ENCODE measurements around the gene GNAS-AS1.
"Not testable (repeated sequence)": the region's sequence is repeated elsewhere in the genome, so short reads cannot be mapped to it uniquely, and the experiment has no call there.

The GNAS-AS1 gene

GRCh38 chr20:58833921-58834320, 16.8 kb downstream of the GNAS-AS1 start:
- no peak for DNase-seq

DNA sequence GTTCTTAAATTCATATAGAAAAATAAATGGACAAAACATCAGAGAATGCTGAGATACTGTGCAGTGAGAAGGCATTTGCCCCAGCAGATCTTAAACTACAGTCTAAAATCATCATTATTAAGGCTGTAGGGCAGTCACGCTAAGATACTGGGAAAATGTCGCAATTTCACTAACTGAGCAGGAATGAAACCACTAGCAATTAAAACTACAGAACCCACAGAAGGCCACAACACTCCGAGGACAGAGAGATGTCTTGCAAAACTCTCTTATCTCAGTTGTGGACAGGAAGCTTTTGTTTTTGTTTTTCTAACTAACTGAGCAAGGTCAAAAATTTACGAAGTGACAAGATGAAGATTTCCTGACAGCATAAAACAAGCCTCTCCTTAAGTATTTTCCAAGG, 18.2 kb downstream of the GNAS-AS1 start:
- DNase-seq, result no peak

DNA sequence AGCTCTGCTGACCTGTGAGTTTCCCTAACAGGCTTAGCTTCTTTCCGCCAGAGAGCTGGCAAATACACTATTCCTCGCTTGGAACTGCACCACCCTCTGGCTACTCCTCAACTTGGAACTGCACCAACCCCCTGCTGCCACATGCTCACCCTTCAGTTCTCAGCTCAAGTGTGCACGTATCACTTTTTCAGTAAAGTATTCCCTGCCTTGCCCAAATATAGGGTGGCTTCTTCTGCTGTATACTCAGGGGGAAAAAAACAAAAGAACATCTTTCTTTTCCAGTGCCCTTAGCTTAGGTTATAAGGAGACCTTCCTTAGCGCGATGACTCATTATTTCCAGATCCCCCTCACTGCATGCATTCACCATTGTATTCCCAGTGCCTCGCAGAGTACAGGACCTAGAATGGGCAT, 21.2 kb downstream of the GNAS-AS1 start:
- DNase-seq, result no peak

GRCh38 chr20:58828804-58829203, 21.9 kb downstream of the GNAS-AS1 start:
- DNase-seq, result not testable (repeated sequence)

DNA sequence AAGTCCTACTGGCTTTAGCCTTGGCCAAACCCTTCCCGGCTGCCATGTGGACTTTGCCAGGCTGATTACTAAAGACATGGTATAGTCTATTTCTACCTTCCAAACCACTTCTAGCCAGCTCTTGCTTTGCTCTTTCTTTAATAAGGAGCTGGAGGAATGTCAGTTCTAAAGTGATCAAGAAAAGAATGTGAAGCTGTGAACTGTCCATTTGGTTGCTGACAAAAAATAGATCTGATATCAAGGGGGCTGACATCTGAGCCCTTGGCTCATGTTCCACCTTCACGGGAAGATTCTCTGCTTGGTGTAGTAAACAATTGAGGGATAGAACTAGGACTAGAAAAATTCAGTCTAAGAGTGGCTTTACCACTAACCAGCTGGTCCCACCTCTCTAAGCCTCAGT, 22.6 kb downstream of the GNAS-AS1 start:
- DNase-seq, result no peak

DNA sequence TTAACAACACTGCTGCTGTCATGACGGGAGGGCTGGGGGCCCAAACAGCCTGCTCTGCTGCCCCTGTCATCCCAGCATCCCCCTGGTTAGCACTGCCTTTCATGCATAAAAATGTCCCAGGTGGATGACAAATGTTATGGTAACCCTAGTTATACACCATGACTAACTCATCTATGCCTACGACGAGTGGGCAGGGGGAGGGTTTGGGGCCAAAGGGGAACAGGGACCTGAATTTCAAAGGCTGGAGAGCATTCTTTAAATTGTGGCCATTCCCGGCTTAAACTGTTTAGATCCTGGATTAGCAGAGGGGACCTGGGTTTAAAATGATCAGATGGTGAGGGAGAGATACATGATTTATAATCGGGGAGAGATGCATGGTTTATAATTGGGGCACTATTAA, 24.4 kb downstream of the GNAS-AS1 start:
- no peak for DNase-seq

DNA sequence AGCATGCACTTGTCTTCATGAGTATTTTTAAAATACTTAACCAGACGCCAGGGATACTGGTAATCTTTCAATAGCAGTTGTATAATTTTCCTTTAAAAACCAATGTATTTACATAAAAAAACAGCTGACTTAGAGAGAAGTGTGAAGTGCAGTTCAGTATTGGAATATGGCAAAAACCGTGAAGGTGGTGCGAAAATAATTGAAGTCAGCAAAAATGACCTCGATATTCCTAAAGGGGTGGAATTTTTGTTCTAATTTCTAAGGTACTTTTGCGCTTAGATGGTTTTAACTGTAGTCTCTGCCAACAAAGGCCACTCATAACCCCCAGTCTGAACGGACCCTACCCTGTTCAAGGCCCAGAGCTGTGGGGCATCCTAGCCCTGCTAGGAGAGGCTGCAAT, 25.3 kb downstream of the GNAS-AS1 start:
- no peak for DNase-seq

- no peak for DNase-seq
These were observed 25.9 kb downstream of the GNAS-AS1 start for GRCh38 chr20:58824843-58825242.

- DNase-seq, result no peak
These were observed 27.7 kb downstream of the GNAS-AS1 start for GRCh38 chr20:58822748-58823730.

DNA sequence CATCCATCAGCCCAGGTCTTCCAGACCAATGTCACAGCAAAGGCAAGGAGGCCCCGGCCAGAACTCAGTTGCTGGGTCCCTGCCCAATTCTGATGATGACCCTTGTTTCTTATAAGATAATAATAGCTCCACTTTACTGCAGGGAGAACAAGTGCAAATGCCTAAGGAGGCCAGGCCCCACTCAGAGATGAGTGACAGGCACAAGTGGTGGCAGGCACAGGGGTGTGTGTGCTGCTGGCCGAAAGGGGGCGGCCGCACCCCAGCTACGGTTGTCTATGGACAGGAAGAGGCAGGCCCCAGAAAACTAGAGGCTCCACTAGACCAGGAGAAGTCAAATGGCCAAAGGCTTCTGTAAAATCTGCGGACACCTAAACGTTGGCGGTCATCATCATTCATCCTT, 28.6 kb downstream of the GNAS-AS1 start:
- no peak for DNase-seq

GRCh38 chr20:58820515-58820914, 30.2 kb downstream of the GNAS-AS1 start:
- DNase-seq, result not testable (repeated sequence)

GRCh38 chr20:58819921-58820320, 30.8 kb downstream of the GNAS-AS1 start:
- DNase-seq, result no peak

GRCh38 chr20:58818586-58819285, 32.0 kb downstream of the GNAS-AS1 start:
- DNase-seq, result no peak

DNA sequence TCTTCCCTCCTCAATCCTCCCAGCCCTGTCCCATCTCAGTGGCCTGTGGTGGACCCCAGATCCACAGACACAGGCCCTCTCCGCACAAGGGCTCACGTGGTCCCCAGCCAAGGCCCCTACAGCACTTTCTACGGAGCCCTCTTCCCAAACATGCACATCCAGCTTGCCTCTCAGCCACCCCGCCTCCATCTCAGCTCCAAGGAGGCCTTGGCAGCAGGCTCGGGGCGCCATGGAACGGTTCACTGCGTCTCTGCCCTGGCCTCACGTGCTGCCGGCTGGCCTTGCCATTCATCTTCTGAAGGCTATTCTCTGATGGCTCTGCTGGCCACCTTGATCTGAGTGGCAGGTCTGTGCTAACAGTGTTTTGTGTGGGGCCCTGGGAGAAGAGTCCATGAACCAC, 33.0 kb downstream of the GNAS-AS1 start:
- DNase-seq, result no peak

DNA sequence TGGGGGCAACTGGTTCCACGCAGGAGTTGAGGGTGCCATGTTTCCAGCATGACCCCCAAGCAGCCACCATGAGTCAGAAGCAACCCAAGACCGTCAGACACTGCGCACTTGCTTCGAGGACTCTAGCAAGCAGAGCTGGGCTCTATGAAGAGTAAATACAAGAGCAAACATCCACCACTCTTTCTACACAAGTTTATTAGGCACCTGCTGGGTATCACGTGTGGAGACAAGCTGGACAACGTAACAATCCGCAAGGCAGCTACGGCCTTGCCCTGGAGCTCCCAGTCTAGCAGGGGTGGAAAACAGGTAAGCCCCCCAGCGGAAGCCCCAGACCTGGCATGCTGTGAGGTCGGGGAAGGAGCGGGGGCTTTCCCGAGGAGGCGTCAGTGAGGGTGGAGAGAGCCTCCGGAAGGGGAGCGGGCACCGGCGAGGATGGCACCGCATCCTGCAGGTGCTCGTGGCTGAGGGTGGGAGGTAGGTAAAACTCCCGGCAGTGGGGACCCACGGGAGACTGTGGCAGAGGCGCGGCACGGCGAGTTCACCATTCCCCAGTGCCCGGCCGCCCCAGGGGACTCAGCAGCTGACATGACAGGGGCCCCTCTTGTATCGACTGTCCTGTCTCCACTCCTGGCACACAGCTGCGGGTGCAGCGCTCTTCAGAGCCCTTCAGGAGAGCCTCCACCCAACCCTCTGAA, 33.6 kb downstream of the GNAS-AS1 start:
- no peak for DNase-seq

GRCh38 chr20:58816051-58816450, 34.7 kb downstream of the GNAS-AS1 start:
- DNase-seq, result no peak

DNA sequence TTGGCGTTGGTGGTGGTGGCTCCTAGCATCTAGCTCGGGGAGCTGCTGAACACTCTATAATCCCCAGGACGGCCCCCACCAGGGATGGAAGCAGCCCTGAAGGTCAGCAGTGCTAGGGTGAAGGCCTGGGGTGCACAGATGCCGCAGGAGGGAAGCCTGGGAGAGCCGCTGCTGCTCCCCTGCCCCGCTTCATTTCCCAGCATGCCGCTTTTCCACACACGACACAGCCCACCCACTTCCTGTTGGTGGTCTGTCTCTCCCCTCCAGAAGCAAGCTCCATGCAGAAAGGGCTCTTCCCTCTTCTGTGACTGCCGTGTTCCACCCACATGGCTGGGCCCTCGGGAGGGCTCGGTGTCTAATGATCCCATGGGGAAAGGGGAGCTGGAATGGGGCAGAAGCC, 35.3 kb downstream of the GNAS-AS1 start:
- DNase-seq, result no peak

DNA sequence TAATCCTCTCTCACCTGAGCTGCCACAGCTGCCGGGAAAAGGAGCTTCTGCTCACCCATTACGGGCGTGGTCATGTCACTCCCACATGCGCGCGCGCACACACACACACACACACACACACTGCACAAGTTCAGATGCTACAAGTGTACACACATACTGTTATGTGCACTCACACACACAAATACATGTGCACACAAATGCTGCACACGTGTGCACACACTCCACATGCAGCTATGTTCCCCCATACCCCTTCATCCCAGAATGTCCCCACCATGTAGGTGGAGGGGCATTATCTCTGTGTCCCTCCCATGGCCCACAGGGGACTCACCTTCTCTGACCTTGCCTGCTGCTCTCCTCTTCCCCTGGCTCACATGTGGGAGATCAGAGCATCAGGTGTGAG, 37.3 kb downstream of the GNAS-AS1 start:
- no peak for DNase-seq

DNA sequence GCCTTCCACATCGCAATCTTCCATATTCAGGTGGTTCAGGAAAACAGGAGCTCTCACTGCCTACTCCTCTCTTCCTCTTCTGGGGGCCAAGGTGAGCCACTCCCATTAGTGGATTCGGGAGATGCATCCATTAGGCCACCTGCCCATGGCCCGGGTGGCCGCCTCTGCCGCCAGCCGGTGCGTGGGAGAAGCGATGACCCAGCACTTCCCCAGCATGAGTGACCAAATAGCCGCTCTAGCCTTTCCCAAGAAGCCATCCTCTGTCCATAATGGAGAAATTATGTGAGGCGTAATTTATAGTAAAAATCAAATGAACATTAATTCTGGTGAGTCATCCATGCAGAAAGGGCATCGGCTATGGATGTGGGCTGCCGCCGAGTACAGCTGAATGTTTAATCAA, 39.4 kb downstream of the GNAS-AS1 start:
- DNase-seq, result no peak

- no peak for DNase-seq
These were observed 39.8 kb downstream of the GNAS-AS1 start for GRCh38 chr20:58810879-58811250.

DNA sequence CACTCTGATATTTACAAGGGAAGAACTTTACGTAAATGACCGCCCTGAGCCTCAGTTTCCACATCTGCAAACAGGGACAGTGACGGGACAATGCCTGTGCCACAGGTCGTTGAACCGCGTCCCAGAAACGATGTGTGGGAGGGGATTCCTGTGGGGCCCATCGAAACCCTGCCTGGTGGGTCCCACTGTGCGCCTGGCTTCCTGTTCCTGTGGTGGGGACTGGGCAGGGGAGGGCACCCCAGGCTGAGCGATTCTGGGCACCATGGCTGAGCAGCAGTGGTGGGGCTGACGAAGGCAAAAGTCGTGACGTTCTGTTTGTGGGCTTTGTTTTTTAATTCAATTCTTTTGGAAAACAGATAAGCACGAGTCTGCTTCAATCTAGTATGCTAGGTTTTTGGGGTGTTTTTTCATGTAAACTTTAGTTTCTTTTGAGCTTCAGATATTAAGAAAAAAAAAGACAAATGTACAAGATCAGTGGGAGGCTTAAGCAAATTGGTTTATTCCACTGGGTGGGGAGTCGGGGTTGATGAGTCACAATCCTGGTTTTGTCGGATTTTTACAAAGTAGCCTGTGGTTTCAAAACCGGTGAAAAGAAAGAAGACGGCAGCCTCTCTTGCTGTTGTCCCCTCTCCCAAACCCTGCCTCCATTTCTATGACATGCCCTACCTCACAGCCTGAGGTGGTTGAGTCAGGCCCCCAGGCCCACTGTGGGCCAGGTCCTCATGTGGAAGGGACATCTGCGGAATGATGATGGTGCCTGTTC, 40.4 kb downstream of the GNAS-AS1 start:
- no peak for DNase-seq

DNA sequence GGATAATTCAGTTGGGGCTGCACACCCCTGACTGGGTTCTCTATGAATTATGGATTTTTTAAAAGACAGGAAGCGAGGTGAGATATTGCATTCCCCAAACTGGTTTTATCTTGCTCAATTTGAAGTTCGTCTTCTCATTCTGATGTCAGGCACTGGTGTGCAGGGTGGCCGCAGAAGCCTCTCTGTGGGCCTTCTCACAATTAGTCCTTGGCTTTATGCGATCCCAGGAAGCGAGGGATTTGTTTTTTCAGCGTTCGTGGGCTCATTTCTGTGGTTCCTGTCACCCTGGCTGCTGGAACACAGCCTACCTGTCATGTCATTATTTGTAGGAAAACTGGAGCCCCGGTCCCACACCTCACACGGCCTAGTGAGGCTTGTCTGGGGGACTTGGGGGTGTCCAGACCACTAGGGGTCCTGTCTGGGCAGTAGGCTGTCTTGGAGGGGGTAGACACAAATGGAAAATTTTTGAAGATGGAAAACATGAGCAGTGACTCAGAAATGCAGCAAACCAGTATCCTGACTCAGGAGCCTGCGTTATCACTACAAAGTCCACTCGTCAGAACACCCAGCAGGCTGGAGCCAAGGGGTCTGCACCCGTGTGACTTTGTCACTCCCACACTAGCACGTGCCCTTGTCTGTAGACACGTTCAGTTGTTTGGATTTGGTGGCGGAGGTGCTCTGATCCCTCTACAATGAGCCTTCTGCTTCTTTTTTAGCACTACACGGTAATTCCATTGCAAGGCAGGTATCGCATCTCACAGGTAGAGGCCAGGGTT, 42.2 kb downstream of the GNAS-AS1 start:
- no peak for DNase-seq
